Stimulated activated CD4-positive, alpha-beta T cell treated with anti-CD3 and anti-CD28 coated beads, Interleukin-2, amount 100 ng/mL, for 48 hours (primary cell): ENCODE measurements around the gene PXK.

Source experiments
- DNase-seq, 2 donors: peaks; one replicate each; pipeline ENCODE4 v3.0.0-alpha.2; 2020

PXK gene

GRCh38 chr3:58349792-58350626 is 17.3 kb downstream of the PXK start:
- no peak for DNase-seq

- DNase-seq: no peak
These were observed 17.9 kb downstream of the PXK start for GRCh38 chr3:58350627-58351013.

DNA sequence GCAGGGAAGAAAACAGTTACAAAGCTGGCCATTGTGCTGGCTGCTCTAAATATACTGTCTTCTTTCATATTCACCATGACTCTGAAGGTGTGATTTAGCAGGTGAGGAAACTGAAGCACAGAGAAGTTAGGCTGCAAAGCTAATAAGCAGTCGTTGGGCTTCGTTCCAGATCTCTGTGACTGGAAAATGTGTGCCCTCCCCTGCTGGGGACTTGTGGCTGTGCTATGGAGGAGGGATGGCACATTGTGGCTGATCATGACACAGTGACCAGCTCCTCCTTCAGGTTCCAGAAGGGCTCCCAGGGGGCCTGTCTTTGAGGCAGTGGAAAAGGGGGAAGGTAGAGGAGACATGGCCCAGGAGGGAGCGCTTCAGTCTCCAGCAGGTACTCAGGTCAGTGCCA is 19.2 kb downstream of the PXK start:
- no peak for DNase-seq

- no peak for DNase-seq
These were observed 19.9 kb downstream of the PXK start for GRCh38 chr3:58352626-58353025.

DNA sequence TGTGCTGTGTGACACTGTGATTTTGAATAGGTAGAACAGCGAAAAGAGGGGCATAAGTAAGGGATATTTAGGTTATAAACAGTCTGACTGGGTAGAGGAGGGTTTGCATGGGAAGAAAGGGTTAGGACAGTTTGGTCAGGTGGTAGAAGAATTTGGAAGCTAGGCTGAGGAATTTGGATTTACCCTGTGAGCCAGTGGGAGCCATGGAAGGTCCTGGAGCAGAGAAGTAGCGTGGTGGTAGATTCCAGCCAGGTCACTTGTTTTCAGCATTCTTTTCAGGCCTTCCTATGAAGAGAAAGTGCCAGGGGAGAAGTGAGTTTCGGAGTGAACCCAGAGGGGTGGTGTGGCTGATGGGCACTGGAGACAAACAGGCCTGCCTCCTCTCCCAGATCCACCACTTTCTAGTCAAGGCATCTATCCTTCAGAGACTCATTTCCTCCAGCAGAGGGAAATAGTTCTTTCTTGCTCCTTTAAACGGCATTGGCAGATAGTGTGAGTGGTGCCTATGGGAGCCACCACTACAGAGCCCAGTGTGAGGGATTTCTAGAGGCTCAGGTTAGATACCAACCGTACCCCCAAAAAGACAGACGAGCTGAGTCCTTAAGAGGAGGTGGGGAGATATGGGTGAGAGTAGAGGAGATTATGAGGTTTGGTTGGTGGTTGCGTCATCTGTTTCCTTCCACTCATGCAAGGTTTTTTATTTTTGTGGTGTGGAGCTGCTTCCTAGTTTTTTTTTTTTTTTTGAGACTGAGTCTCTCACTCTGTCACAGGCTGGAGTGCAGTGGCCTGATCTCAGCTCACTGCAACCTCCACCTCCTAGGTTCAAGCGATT is 21.2 kb downstream of the PXK start:
- DNase-seq: no peak

GRCh38 chr3:58355179-58355578 is 22.5 kb downstream of the PXK start:
- DNase-seq: no peak

- DNase-seq: no peak
These were observed 23.4 kb downstream of the PXK start for GRCh38 chr3:58356054-58356453.

DNA sequence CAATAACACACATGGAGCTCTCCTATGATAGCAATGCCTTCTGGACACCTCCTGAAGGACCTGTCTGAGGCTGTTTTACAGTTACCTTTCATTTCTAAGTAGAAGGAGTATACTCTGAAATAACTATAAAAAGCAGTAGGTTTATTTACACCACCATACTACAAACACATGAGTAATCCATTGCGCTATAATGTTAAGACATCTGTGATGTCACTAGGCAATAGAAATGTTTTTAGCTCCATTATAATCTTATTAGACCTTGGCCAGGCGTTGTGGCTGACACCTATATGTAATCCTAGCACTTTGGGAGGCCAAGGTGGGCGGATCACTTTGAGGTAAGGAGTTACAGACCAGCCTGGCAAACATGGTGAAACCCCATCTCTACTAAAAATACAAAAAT is 24.7 kb downstream of the PXK start:
- no peak for DNase-seq

GRCh38 chr3:58358092-58358491 is 25.4 kb downstream of the PXK start:
- DNase-seq: no peak

GRCh38 chr3:58358808-58359207 is 26.1 kb downstream of the PXK start:
- DNase-seq: no peak

- no peak for DNase-seq
These were observed 26.9 kb downstream of the PXK start for GRCh38 chr3:58359621-58360020.

- no peak for DNase-seq
These were observed 29.2 kb downstream of the PXK start for GRCh38 chr3:58361866-58362265.

DNA sequence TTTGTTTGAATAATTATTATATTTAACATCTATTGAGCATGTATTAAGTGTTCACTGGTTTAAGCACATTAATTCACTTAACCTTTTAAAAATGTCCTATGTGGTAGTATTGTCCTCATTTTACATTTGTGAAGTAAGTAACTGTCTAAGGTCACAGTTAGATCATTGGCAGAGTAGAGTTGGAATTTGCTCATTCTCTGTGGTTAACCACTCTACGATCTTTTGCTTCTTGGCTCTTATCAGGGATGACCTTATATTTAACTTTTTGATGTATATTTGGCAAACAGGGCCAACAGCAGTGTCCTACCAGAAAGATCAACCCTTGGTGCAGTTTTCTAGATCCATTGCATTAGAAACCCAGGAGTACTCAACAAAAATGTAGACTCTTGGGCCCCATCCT is 34.0 kb downstream of the PXK start:
- DNase-seq: no peak

DNA sequence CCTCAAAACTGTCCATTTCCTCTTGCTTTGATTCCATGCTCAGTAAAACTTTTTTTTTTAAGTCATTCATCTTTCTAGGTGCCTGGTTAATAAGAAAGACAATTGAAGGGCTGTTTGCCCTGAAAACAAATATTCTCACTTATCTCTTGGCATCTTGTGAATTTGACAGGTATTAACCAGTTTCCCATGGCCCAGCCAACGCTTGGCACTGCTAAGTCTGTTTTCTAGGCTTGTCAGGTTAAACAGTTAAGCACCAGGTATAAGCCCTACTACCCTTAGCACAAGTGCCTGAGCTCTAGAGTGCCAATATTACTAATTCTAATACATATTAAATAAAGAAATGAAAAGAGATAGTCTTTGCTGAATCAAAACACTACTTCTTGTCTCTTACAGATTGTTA is 36.3 kb downstream of the PXK start:
- DNase-seq: no peak

DNA sequence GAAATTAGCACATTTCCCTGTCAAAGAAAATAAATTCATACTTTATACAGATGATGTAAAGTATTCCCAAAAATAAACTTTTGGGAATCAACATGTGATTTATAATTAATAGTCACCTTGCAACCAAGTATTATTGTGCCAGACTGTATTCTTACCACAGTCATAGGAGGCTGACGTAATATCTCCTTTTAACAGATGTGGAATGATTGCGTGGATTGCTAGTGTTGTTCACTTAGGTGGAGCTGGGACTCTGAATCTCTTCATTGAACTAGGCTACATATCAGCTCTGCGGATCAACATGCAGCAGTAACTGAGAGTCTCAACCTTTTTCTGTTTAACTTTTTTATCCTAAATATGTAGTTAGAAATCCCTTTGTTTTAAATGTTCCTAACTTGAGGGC is 37.2 kb downstream of the PXK start:
- no peak for DNase-seq

GRCh38 chr3:58370407-58370806 is 37.7 kb downstream of the PXK start:
- no peak for DNase-seq

DNA sequence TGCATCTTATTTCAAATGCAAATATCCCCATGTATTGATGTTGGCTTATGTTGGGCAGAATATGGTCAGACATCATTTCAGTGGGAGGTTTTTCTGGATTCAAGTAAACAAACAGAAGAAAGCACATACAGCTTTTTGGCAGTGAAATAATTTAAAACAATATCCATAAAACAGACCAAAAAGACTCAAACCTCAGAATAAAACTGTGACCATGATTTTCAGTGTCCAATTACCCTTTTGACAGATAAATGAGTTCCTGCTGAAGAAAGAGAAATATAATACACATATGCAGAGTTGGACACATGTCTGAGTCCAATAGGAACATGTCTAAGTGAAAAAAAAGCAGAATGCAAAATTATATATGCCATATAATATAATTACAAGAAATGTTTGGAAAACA is 39.1 kb downstream of the PXK start:
- DNase-seq: no peak

DNA sequence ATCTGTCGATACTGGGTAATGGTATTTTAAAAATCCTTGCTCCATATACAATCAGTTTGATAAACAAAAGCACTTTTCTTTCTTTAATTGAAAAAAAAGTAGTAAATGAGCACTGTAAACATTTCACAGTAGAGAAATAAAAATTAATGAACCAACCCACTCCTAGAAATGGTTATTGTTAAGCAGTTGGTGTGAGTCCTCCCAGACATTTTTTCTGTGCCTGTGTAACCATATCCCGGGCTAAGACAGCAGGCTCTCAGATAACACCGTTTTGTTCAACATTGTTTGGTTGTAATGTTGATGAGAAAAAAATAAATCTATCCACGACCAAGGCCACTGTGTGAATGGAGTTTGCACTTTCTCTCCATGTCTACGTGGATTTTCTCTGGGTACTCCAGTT is 42.6 kb downstream of the PXK start:
- DNase-seq: no peak

DNA sequence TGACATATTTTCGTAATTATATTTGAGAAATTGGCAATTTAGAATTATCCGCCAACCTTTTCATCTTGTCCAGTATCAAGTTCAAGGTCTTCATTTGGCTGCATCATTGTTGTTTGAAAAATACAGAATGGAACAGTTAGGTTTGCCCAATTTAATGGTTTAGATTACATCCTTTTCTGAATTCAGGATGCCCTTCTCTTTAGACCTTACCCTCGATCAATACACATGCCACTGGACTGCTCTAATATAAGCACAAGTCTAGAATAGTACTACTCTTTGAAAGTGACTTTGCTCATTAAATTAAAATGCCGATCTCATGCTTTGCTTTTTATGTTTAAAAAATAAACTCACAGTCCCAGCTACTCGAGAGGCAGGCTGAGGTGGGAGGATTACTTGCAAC is 44.5 kb downstream of the PXK start:
- no peak for DNase-seq

DNA sequence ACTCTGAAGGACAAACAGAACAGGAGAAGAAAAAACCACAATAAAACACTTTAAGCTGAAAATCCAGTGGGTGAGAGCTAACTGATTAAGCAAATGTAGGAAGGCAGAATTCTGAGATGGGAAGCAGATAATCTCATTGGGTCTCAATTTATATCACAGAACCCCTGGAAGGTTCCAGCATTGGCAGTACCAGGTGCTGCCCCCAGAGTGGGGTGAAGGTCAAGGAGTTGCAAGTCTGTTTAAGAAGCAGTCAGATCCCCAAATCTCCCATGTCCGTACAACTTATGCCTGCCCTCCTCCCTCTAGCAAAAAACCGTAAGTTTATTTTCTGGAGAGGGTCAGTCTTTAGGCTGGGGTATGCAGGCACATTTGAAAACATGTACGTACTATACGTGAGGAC is 45.1 kb downstream of the PXK start:
- DNase-seq: no peak

DNA sequence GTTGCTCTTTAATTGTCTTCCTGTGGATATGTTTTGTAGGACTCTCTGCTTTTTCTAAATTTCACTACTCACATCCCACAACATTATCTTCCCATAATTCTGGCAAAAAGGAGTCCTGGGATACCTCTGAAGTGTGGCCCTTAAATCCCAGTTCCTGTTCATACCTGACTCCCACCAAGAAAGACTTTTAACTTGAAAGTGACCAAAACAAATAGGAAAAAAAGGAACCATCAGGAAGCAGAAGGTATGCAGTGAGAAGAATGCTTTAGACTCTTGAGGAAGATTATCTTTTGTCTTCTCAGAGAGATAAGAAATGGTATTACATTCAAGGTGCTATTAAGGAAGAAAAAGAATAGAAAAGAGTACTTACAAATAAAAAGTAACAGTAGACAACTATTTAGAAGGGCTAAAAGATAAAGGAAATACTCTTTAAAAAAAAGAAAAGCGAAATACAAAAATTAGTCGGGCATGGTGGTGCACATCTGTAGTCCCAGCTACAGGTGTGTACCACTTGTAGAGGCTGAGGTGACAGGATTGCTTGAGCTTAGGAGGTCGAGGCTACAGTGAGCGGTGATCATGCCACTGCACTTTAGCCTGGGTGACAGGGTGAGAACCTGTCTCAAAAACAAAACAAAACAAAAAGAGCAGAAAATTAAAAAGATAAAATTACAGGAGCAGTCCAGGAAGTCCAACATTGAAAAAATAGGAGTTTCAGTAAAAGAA is 46.8 kb downstream of the PXK start:
- DNase-seq: no peak

GRCh38 chr3:58383476-58383875 is 50.8 kb downstream of the PXK start:
- DNase-seq: no peak

GRCh38 chr3:58383904-58384303 is 51.2 kb downstream of the PXK start:
- DNase-seq: no peak
